GM18951 (cell line): ENCODE measurements around the gene NEB.
"Not testable (repeated sequence)": the region's sequence is repeated elsewhere in the genome, so short reads cannot be mapped to it uniquely, and the experiment has no call there.

Experiments
- POLR2A ChIP-seq: IDR thresholded peaks from 4 replicates; pipeline ENCODE4 v1.6.1; 2011; ENCODE audit warnings: mild to moderate bottlenecking; ENCODE audit not compliant: insufficient read length, insufficient read depth; ENCODE audit errors: extremely low read depth
- in situ Hi-C: fragments of 300-500 bp; cut with MboI; formaldehyde crosslinking; loops from one replicate; pipeline ENCODE4 v1.12.0; 2022; ENCODE audit warnings: low sequenced_read_pairs, mixed read lengths, inconsistent platforms; ENCODE audit not compliant: unreplicated experiment

The NEB gene

GRCh38 chr2:151711025-151711424, 23.3 kb downstream of the NEB start:
- in situ Hi-C loops, result no loop called here
- TF ChIP-seq POLR2A, result no peak

- no peak for TF ChIP-seq POLR2A
- in situ Hi-C loops, result no loop called here
These were observed 25.5 kb downstream of the NEB start for GRCh38 chr2:151708788-151709187.

GRCh38 chr2:151707857-151708256, 26.4 kb downstream of the NEB start:
- in situ Hi-C loops, result no loop called here
- TF ChIP-seq POLR2A, result no peak

GRCh38 chr2:151704480-151704961, 29.8 kb downstream of the NEB start:
- in situ Hi-C loops, result not testable (repeated sequence)

GRCh38 chr2:151698134-151698533, 36.1 kb downstream of the NEB start:
- in situ Hi-C loops, result not testable (repeated sequence)

- no peak for TF ChIP-seq POLR2A
- in situ Hi-C loops, result no loop called here
These were observed 38.5 kb downstream of the NEB start for GRCh38 chr2:151695778-151696177.

GRCh38 chr2:151691631-151692030, 42.6 kb downstream of the NEB start:
- in situ Hi-C loops, result no loop called here
- no peak for TF ChIP-seq POLR2A

GRCh38 chr2:151688719-151689118, 45.6 kb downstream of the NEB start:
- no peak for TF ChIP-seq POLR2A
- in situ Hi-C loops, result no loop called here

- in situ Hi-C loops, result no loop called here
These were observed 51.7 kb downstream of the NEB start for GRCh38 chr2:151682459-151683003.

GRCh38 chr2:151681051-151681450, 53.2 kb downstream of the NEB start:
- no peak for TF ChIP-seq POLR2A
- in situ Hi-C loops, result no loop called here

More at GRCh38 chr2:151682459-151683003, 51.7 kb downstream of the NEB start:
- TF ChIP-seq POLR2A, result no peak

GRCh38 chr2:151679994-151680393, 54.3 kb downstream of the NEB start:
- no peak for TF ChIP-seq POLR2A
- in situ Hi-C loops, result no loop called here

GRCh38 chr2:151678849-151679248, 55.4 kb downstream of the NEB start:
- in situ Hi-C loops, result no loop called here

GRCh38 chr2:151673016-151673415, 61.3 kb downstream of the NEB start:
- in situ Hi-C loops, result no loop called here

More at GRCh38 chr2:151678849-151679248, 55.4 kb downstream of the NEB start:
- no peak for TF ChIP-seq POLR2A

GRCh38 chr2:151672277-151672676, 62.0 kb downstream of the NEB start:
- no peak for TF ChIP-seq POLR2A
- in situ Hi-C loops, result no loop called here

More at GRCh38 chr2:151673016-151673415, 61.3 kb downstream of the NEB start:
- no peak for TF ChIP-seq POLR2A
